Activated CD8-positive, alpha-beta T cell treated with anti-CD3 and anti-CD28 coated beads for 36 hours (primary cell): ENCODE results near the gene ATRIP. TPM values are rescaled to one million over a fixed set of nuclear protein-coding genes. Genes with fewer than 3 reads are reported as not detected.

ENCODE experiments used
- ATAC-seq: fragments of 200-7000 bp; cut with Tn5 transposase; one replicate; pipeline ENCODE4 v1.10.0; 2021; ENCODE audit warnings: mild to moderate bottlenecking, moderate library complexity
- CTCF ChIA-PET: fragments of 350-600 bp; sonication (Branson Sonifier 250); formaldehyde crosslinking; loops from one replicate; lab custom pipeline; 2021; ENCODE audit warnings: antibody characterized with exemption; lab: Charles Lee
- POLR2A ChIA-PET: fragments of 350-600 bp; sonication (Branson Sonifier 250); formaldehyde crosslinking; loops from one replicate; lab custom pipeline; 2021; ENCODE audit warnings: antibody characterized with exemption; lab: Charles Lee
- DNase-seq: peaks from one replicate; pipeline ENCODE4 v3.0.0-alpha.2; 2020
- H3K27ac Mint-ChIP-seq: one replicate; pipeline ENCODE4 v1.8.0; 2021; ENCODE audit warnings: mild to moderate bottlenecking, mixed read lengths
- H3K27me3 Mint-ChIP-seq: one replicate; pipeline ENCODE4 v1.8.0; 2021; ENCODE audit warnings: mixed read lengths
- H3K36me3 Mint-ChIP-seq: one replicate; pipeline ENCODE4 v1.8.0; 2021; ENCODE audit warnings: low read depth, mixed read lengths
- H3K4me1 Mint-ChIP-seq: one replicate; pipeline ENCODE4 v1.8.0; 2021; ENCODE audit warnings: low read depth, mixed read lengths
- H3K4me3 Mint-ChIP-seq: one replicate; pipeline ENCODE4 v1.8.0; 2021; ENCODE audit warnings: mild to moderate bottlenecking, moderate library complexity, mixed read lengths
- H3K9me3 Mint-ChIP-seq: one replicate; pipeline ENCODE4 v1.8.0; 2021; ENCODE audit warnings: mixed read lengths
- CTCF ChIP-seq: fragments of 200-600 bp; IDR thresholded peaks from one replicate; pipeline ENCODE4 v1.8.0; 2022; ENCODE audit warnings: antibody characterized with exemption, mild to moderate bottlenecking
- intact Hi-C: fragments of 100-400 bp; cut with micrococcal nuclease; formaldehyde crosslinking; loops from one replicate; pipeline ENCODE4 v1.10.0; 2022
- total RNA-seq, 2 experiments: library from RNA; stranded (reverse); gene quantifications; one replicate each; pipeline ENCODE4 v1.2.3, GENCODE V29; 2021

ATRIP gene
- total RNA-seq, 2 experiments from 2014 or later, result 12.4 to 15.0 TPM

- intact Hi-C loops, result loop anchor here (5.0 kb wide), 2 partner anchors 33 to 143 kb away; no protein-coding TSS in a partner anchor
- ATAC-seq, result no peak
- DNase-seq, result no peak
- POLR2A ChIA-PET, result interaction anchor here (0.6 kb wide), 1 partner anchor 408 kb away, joined by 3 read pairs; no protein-coding TSS in a partner anchor
- H3K9me3 Mint-ChIP-seq, result no peaks in the 10 kb centered on the region
- no peak overlapping the region for H3K27ac Mint-ChIP-seq
- no peak overlapping the region for H3K4me3 Mint-ChIP-seq
- CTCF ChIA-PET, result interaction anchor here (1.0 to 12.8 kb wide), 2 partner anchors 30 to 144 kb away, joined by 4 to 312 read pairs; no protein-coding TSS in a partner anchor
- TF ChIP-seq CTCF, result no peak
- H3K36me3 Mint-ChIP-seq, result no peaks in the 10 kb centered on the region
- H3K27me3 Mint-ChIP-seq, result peaks cover 1% of the 10 kb centered on the region
- no peaks in the 10 kb centered on the region for H3K4me1 Mint-ChIP-seq
Observed at GRCh38 chr3:48404440-48405342, 41.8 kb upstream of the ATRIP start.

GRCh38 chr3:48405343-48405881 is 41.1 kb upstream of the ATRIP start:
- no peaks in the 10 kb centered on the region for H3K27me3 Mint-ChIP-seq
- H3K4me3 Mint-ChIP-seq, result no peak overlapping the region
- DNase-seq, result no peak
- H3K9me3 Mint-ChIP-seq, result no peaks in the 10 kb centered on the region
- TF ChIP-seq CTCF, result no peak
- ChIA-PET CTCF (interaction anchor here (1.0 to 12.8 kb wide), 2 partner anchors 29 to 144 kb away, joined by 4 to 312 read pairs; no protein-coding TSS in a partner anchor), POLR2A (no interaction called here)
- ATAC-seq, result no peak
- H3K27ac Mint-ChIP-seq, result no peak overlapping the region
- intact Hi-C loops, result no loop called here
- no peaks in the 10 kb centered on the region for H3K36me3 Mint-ChIP-seq
- no peaks in the 10 kb centered on the region for H3K4me1 Mint-ChIP-seq

- TF ChIP-seq CTCF, result no peak
- Mint-ChIP-seq H3K4me1 (no peaks in the 10 kb centered on the region), H3K27me3 (no peaks in the 10 kb centered on the region), H3K4me3 (no peak overlapping the region), H3K9me3 (no peaks in the 10 kb centered on the region), H3K36me3 (no peaks in the 10 kb centered on the region), H3K27ac (no peak overlapping the region)
- no peak for DNase-seq
- intact Hi-C loops, result no loop called here
- ChIA-PET POLR2A (no interaction called here), CTCF (interaction anchor here (12.8 kb wide), 1 partner anchor 29 kb away, joined by 312 read pairs; no protein-coding TSS in a partner anchor)
- ATAC-seq, result no peak
Observed at GRCh38 chr3:48405971-48406370, 40.6 kb upstream of the ATRIP start.

- Mint-ChIP-seq H3K4me3 (no peak overlapping the region), H3K9me3 (no peaks in the 10 kb centered on the region), H3K36me3 (no peaks in the 10 kb centered on the region), H3K4me1 (no peaks in the 10 kb centered on the region), H3K27me3 (no peaks in the 10 kb centered on the region), H3K27ac (no peak overlapping the region)
- CTCF ChIA-PET, result interaction anchor here (12.8 kb wide), 1 partner anchor 28 kb away, joined by 312 read pairs; no protein-coding TSS in a partner anchor
- ATAC-seq (no peak), DNase-seq (no peak)
- POLR2A ChIA-PET, result no interaction called here
- no peak for TF ChIP-seq CTCF
- intact Hi-C loops, result no loop called here
Observed at GRCh38 chr3:48406443-48407431, 39.8 kb upstream of the ATRIP start.
